ENCODE data around the gene ADAMTSL2.

ADAMTSL2 gene

GRCh38 chr9:133606708-133607025 is 72.2 kb downstream of the ADAMTSL2 start:
- no peak for DNase-seq (ENCODE audit: low read depth)

- DNase-seq (ENCODE audit: low read depth), result no peak
Observed at GRCh38 chr9:133607381-133607780, 72.9 kb downstream of the ADAMTSL2 start.

DNA sequence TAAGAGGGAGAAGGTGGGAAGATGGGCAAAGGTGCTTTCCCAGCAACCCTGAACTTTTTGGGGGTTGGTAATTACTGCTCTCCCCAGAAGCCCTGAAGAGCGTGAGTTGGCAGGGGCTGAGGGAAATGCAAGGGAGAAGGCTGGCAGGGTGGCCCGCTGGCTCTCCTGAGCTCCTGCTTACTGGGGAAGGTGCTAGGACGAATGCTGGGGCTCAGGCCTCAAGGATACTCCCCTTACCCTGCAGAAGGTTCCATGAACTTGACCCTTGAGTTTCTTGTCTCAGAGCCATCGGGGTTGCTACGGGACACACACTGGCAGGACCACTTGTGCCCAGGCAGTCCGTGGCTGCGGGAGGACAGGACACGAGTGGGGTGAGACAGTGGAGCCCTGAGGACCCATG is 73.5 kb downstream of the ADAMTSL2 start:
- no peak for DNase-seq (ENCODE audit: low read depth)

GRCh38 chr9:133608382-133608781 is 73.9 kb downstream of the ADAMTSL2 start:
- no peak for DNase-seq (ENCODE audit: low read depth)

GRCh38 chr9:133608889-133609288 is 74.4 kb downstream of the ADAMTSL2 start:
- DNase-seq (ENCODE audit: low read depth), result no peak

DNA sequence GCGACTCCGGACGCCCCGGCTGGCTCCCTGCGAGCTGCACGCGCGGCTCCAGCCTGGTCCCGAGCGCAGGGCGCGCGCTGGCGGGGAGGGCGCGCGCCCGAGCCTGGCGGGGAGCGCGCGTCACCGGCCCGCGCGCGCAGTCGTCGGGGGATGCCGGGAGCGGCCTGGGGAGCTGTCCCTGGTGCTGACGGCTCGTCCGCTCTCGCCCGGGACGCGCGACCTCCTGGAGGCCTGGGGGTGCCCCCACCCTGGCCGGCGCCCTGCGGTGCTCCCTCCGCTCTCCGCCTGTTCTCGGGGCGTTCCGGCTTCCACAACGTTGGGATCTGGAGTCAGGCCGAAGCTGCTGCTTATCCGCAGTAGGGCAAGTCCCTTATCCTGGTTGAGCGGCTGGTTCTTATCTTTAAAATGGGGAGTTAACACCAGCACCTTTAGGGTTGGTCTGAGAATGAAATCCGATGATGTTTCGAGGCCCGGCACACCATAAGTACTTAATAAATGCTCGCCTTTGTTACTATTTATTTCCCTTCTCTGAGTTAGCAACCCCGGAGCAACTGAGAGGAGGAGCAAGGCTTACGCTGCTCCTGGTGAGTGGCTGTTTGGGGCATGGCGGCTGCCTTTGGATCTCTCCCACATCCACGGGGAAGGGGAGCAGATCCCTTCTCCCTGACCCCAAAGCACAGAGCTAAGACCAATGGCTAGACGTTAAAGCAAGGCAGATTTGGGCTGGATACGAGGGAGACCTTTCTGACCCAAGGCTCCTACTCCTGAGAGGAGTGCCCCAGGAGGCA is 75.0 kb downstream of the ADAMTSL2 start, which contains the start of gene FAM163B:
Gene FAM163B (minus strand): TSS at position 79 of the 788 bp plus-strand sequence. CDS start 29,166 bp downstream, outside the sequence.
- DNase-seq (ENCODE audit: low read depth), result no peak

DNA sequence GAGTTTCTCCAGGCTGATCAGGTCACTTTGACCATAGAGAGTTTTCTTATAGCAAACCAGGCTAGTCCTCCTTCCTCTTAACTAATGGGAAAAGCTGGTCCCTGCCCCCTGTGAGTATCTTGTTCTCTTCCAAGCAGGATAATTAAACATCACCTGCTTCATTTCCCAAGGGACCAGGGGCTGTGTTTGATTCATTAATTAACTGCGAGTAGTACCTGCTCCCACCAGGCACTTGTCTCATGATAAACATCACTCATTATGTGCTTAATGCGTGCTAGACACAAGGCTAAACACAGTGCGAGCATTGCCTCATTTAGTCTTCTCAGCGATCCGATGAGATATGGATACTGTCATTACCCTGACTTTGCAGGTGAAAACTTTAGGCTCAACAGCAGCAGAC is 76.3 kb downstream of the ADAMTSL2 start:
- no peak for DNase-seq (ENCODE audit: low read depth)

GRCh38 chr9:133612051-133612450 is 77.5 kb downstream of the ADAMTSL2 start:
- no peak for DNase-seq (ENCODE audit: low read depth)

DNA sequence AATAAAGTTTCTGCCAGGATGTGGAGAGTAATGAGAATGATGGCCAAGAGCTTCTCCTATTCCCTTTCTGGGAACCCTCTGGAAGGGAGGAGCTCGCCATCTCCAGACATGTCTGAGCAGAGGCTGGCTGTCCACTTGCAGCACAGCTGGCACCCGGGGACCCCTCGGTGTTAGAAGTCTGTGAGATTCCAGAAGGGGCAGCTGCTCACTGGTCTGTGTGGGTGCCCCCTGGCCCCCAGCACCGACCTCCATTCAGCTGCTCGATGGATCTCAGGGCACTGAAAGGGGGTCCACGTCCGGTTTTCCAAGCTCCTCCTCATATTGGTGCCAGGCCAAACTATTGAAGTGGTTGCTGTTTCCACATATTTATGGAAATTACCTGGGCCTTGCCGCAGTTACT is 78.3 kb downstream of the ADAMTSL2 start:
- no peak for DNase-seq (ENCODE audit: low read depth)

DNA sequence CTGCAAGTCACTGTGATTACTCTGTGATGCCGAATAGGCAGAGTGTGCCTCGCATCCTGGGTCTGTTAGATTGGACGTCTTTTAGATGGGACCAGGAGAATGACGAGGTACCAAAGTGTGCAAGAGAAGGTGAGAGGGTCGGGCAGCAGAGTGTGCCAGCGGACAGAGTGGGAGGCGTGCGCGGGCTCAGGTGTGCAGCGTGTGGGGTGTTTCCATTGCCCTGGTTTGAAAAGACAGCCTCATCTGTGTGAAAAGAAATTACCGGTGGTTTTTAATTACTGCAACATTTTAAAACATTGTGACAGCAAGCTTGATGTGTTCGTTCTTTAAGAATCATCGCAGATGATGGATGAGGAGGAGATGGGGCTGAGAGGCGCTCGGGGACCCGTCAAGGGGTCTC is 78.9 kb downstream of the ADAMTSL2 start:
- DNase-seq (ENCODE audit: low read depth), result no peak

GRCh38 chr9:133614056-133614455 is 79.6 kb downstream of the ADAMTSL2 start:
- DNase-seq (ENCODE audit: low read depth), result no peak

DNA sequence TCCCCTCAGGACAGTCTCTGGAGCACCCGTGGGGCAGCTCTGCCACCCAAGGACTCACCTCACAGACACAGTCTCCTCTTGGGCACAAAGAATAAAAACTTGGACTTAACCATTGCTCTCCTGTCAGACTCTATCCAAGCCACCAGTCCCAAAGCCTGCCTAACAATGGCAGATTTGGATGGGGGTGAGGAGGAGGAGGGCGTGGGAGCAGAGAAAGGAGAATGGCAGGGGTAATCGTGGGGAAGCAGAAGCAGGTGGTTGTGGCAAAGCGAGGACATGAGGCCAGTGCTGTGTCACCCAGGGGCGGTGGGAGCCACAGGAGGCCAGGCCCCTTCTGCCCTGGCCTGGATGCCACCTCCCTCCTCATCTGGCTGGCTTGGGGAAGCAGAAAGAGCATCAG is 80.2 kb downstream of the ADAMTSL2 start:
- no peak for DNase-seq (ENCODE audit: low read depth)

GRCh38 chr9:133615186-133615585 is 80.7 kb downstream of the ADAMTSL2 start:
- no peak for DNase-seq (ENCODE audit: low read depth)

- no peak for DNase-seq (ENCODE audit: low read depth)
Observed at GRCh38 chr9:133615606-133616188, 81.2 kb downstream of the ADAMTSL2 start.

GRCh38 chr9:133616643-133617405 is 82.3 kb downstream of the ADAMTSL2 start:
- no peak for DNase-seq (ENCODE audit: low read depth)

- DNase-seq (ENCODE audit: low read depth), result no peak
Observed at GRCh38 chr9:133618726-133619125, 84.2 kb downstream of the ADAMTSL2 start.

DNA sequence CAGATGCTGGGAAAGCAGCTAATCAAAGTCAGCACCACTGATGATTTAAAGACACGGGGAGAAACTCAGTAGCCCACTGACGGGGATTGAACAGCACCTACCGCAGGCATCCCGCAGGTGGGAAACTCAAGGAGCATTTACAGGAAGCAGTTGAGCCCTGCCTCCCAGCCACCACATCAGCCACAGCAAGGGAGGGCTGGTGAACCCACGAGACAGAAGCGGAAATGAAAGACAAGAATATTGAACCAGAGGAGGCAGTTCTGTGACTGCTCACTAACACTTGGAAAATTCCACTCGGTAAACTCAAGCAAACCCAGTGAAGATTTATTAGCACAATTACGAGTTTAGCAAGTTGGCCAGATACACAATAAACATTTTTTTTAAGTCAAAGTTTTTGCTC is 85.3 kb downstream of the ADAMTSL2 start:
- DNase-seq (ENCODE audit: low read depth), result peak; percentile 31

DNA sequence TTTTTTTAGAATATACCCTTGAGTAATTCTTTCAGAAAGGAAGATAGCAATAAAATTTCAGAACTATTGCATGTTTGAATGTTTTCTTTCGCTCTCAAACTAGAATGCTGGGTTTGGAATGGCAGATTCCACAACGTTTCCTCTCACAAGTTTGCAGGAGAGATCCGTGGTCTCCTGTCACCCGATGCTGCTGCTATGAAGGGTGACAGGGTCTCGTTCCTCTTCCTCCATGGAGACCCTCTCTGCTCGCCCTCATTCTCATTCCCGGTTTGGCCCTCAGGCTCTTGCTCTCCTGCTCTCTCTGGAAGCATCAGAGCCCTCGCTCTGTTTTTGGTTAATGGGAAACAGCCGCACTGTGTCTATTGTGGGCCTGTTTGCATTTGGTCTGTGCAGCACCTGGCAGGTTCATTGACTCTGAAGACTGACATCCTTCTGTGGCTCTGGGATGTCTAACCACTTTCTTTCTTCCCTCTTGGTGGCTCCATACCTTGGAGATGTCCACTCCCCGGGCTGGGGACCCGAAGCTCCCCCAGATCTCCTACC is 87.3 kb downstream of the ADAMTSL2 start:
- DNase-seq (ENCODE audit: low read depth), result no peak

DNA sequence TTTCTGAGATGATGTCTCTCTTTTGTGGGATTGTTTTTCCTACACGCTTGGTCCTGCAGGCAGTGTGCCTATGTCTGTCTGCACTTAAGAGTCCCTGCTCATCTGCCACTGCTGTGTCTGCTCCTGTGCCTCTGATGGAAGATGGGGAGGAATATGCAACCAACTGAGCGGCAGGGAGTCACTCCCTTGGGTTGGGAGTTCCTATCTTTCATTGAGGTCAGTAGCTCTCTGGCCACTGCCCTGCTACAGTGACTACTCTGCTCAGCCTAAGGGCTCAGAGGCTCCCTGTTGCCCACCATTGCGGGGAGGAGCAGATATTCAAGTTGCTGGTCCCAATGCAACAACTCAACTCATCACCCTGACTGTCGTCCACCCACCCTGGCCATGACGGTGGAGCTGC is 88.1 kb downstream of the ADAMTSL2 start:
- no peak for DNase-seq (ENCODE audit: low read depth)
